Astrocyte (in vitro differentiated cells and primary cell): ENCODE results near the gene CLASP1.

Source experiments
- EZH2 ChIP-seq: IDR thresholded peaks from 2 replicates; pipeline ENCODE4 v1.6.1; 2012; ENCODE audit warnings: mild to moderate bottlenecking, low read length, inconsistent platforms; ENCODE audit not compliant: insufficient read depth
- TF ChIP-seq, protein P1 (sequence below): IDR thresholded peaks from 2 replicates; pipeline ENCODE4 v1.5.1; 2011; ENCODE audit warnings: low read depth, mild to moderate bottlenecking, inconsistent platforms, low read length, moderate library complexity; ENCODE audit not compliant: insufficient read depth

DNA sequence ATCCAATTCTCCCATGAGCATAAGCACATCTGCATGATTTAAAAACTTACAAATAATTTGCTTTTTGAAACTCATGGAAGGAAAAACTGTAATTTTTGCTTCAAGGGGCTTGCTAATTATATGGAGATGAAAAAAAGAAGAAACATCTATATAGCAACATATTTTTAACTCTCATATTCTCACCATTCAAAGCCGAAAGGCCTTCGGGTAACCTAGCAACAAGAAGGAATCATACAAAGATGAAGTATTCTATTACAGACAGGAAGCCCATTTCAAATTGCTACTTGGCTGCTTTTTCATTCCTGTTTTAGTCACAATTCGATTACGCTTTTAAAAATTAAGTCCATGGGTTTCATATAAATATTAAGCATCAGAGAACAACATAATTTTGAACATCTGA lies 157.7 kb downstream of the CLASP1 start:
- TF ChIP-seq, protein P1, sequence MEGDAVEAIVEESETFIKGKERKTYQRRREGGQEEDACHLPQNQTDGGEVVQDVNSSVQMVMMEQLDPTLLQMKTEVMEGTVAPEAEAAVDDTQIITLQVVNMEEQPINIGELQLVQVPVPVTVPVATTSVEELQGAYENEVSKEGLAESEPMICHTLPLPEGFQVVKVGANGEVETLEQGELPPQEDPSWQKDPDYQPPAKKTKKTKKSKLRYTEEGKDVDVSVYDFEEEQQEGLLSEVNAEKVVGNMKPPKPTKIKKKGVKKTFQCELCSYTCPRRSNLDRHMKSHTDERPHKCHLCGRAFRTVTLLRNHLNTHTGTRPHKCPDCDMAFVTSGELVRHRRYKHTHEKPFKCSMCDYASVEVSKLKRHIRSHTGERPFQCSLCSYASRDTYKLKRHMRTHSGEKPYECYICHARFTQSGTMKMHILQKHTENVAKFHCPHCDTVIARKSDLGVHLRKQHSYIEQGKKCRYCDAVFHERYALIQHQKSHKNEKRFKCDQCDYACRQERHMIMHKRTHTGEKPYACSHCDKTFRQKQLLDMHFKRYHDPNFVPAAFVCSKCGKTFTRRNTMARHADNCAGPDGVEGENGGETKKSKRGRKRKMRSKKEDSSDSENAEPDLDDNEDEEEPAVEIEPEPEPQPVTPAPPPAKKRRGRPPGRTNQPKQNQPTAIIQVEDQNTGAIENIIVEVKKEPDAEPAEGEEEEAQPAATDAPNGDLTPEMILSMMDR: no peak
- TF ChIP-seq EZH2: no peak
